HG02840 (cell line): Measurements from ENCODE around the gene DICER1.

Experiments
- ATAC-seq: cut with Tn5 transposase; IDR thresholded peaks from one replicate; pipeline ENCODE4 v1.9.1; 2021; ENCODE audit warnings: mild to moderate bottlenecking, moderate library complexity, moderate number of reproducible peaks; ENCODE audit not compliant: unreplicated experiment, low FRiP score

Gene DICER1

DNA sequence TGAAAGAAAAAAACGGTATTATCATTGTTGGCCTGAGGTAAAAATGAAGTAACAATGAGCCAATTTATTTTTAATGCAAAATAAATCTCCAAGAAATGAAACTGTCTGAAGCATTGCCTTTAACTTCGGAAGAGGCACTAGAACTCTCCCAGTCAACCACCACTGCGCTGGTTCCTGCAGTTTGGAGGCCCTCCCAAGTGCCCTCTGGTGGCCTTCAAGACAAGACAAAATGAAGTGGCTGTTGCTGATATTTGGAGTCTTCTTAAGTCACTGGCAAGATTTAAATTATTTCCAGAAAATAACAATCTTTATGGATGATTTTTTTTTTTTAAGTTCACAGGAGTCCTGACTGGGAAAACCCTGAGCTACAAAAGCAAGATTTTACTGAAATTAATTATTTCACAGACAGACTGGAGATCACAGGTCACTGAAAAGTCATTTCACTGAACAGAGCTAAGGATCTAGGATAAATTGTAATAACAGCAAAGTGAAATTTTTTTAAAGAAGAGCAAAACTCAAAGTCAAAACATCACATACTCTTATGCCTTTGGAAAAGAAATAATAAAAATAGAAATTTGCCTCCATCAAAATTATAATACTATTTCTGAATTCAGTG lies 58.2 kb downstream of the DICER1 start:
- ATAC-seq = no peak

GRCh38 chr14:95097385-95097784 lies 59.9 kb downstream of the DICER1 start:
- no peak for ATAC-seq

GRCh38 chr14:95096476-95096875 lies 60.9 kb downstream of the DICER1 start:
- no peak for ATAC-seq

DNA sequence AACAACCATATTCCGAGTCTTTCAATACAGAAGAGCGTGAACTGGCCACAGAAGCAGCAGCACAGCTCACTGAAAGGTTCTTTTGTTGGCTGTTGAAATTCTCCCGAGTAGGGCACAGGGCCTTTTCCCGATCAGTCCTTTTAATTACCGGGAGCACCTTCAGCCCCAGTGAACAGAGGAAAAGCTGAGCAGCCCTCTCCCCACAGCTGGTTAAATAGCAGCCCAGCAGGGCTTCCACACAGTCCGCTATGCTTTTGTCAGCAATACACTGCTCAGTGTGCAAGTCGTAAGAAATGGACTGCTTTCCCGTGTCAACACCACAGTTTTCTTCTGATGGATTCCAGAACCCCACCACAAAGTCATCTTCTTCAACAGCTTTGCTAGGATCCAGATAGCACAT lies 61.3 kb downstream of the DICER1 start:
- no peak for ATAC-seq

GRCh38 chr14:95092723-95093122 lies 64.6 kb downstream of the DICER1 start:
- no peak for ATAC-seq

GRCh38 chr14:95091581-95091980 lies 65.7 kb downstream of the DICER1 start:
- no peak for ATAC-seq

GRCh38 chr14:95088665-95089064 lies 68.7 kb downstream of the DICER1 start:
- no peak for ATAC-seq

DNA sequence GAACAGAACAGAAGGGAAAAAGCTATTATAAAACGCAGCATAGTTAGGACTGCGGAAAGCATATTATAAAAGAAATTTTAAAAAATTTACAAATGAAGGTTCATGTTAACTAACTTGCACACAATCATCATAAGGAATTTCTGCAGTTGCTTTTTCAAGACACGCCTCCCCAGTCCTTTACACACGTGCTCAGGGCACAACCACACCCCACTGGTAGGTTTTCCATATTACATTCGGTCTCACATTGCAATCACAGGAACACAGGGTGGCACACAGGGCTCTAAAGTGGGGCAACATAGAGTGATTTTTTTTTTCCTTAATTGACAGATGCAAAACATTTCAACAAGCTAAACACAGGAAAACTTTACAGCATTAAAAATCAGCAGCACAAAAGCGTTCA lies 69.7 kb downstream of the DICER1 start:
- ATAC-seq = no peak

- no peak for ATAC-seq
Observed at GRCh38 chr14:95085321-95085720, 72.0 kb downstream of the DICER1 start.

DNA sequence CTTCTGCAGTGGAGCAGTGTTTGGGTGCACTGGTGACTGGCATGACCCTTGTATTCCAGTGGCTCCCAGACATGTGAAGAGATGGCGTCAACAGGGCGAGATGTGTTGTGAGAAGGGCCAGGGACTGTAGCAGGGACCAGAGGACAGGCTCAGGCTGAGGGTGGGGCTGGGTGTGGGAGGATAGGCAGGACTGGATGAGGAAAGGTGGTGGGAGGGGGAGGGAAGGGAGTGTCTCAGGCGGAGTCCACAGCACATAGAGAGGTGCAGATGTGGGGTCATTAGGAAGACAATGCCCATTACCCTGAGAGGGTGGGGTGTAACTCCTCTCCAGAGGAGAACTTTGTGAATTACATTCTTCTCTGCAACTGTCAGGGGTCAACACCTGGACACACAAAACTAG lies 78.5 kb downstream of the DICER1 start:
- ATAC-seq = no peak

- no peak for ATAC-seq
Observed at GRCh38 chr14:95077345-95077744, 80.0 kb downstream of the DICER1 start.

DNA sequence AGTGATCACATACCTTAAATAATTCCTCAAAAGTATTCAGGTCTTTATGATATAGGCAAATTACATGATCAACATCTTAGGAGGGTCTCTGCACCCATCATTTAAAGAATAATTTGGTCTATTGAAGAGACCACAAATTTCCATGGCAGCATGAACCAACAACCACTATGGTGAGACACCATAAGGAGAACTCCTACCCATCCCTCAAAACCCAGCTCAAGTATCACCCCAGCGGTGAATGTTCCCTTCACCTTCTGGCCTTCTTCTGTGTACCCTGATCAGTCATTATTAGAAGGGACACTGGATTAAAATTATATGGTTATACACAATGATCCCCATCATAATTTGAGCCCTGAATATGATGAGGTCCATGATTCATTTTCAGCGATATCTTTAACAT lies 81.5 kb downstream of the DICER1 start:
- no peak for ATAC-seq

DNA sequence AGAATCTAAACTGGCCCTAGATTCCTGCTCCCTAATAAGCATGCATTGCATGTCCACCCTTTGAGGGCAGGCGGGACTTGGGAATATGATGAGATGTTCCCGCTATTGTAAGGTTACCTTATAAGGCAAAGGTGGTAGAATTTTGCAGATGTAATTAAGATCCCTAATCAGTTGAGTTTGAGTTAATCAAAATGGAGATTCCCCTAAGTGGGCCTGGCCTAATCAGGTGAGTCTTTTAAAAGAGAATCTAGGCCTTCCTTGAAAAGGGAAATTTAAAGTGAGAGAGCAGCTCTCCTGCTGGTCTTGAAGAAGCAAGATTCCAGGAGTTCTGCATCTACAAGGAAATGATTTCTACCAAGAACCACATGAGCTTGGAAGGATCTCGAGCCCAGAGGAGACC lies 83.4 kb downstream of the DICER1 start:
- ATAC-seq = no peak

DNA sequence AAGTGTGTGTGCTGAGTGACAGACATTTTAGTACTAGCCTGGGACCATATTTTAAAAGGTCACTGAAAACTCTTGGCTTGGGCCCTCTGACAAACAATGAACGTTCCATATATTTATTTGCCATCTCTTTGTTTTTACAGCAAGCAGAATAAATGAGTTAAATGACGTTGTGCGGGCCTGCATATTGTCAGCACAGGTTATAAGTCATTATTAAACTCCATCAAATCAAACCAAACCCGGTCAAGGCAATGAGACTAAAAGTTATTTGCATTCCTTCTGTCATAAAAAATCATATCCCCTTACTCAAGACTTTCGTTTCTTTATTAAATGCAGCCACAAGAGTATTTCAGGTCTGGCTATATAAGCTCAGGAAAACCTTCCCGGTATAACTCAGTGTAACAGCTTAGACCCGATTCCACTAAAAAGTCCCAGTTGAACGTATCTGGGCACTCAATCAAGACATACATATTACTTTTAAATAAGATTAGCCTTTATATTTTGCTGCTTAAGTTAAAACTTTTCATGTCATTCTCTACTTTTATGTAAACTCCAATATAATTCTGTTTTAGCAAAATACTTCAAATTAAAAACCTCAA lies 84.9 kb downstream of the DICER1 start:
- ATAC-seq = no peak

DNA sequence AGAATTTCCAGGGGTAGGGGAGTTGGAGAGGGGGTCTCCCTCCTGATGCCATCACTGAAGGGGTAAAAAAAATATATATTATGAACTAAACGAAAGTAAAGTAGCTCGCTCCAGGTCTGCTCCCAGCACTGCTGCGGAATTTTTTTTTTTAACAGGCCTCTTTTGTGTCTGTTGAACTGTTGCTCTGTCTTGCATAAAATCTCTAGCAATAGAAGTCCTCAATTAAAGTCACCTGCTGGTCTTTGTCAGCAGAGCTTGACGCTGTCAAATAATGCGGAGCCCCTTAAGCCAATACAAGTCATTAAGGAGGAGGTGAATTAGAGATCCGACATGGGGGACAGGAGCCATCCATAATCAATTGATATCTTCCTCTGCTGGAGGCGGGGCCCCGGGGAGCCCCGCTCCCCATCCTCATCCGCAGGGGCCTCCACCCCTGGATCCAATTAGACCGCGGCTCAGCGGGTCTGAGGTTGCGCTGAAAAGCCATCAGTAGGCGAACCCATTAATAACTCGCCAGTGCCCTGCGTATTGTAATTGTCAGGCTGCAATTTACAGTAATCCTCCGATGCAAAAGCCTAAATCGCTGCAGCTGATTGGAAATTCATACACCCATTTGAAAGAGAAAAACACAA lies 85.6 kb downstream of the DICER1 start:
- no peak for ATAC-seq

GRCh38 chr14:95070748-95071435 lies 86.4 kb downstream of the DICER1 start:
- ATAC-seq = no peak

GRCh38 chr14:95069547-95069946 lies 87.8 kb downstream of the DICER1 start:
- no peak for ATAC-seq

- no peak for ATAC-seq
Observed at GRCh38 chr14:95069018-95069417, 88.3 kb downstream of the DICER1 start.

DNA sequence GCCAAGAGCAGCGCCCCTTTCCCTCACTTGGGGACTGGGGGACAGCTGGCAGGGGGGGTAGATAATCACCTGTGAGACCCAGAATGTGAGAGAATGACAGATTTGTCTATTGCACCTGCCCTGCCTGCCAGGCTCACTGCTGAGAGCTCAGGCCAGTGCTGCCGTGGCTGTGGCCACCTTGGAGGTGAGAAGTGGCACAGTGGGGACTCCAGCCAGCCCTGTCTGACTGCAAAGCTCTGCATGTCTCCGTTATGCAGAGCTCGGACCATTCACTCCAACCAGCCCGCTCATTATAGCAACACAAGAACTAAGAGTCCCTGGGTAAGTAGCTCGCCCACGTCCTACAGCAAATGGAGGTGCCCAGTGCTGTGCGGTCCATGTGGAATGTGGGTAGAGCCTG lies 88.8 kb downstream of the DICER1 start:
- no peak for ATAC-seq

GRCh38 chr14:95068080-95068479 lies 89.2 kb downstream of the DICER1 start:
- no peak for ATAC-seq

GRCh38 chr14:95067526-95067925 lies 89.8 kb downstream of the DICER1 start:
- ATAC-seq = no peak
